ENCODE results near the gene SHCBP1L.

The SHCBP1L gene

GRCh38 chr1:182888736-182889531 lies 64.0 kb downstream of the SHCBP1L start:
- no peak for DNase-seq

- DNase-seq: no peak
These were observed 66.0 kb downstream of the SHCBP1L start for GRCh38 chr1:182886985-182887384.

GRCh38 chr1:182885591-182885990 lies 67.4 kb downstream of the SHCBP1L start:
- no peak for DNase-seq

GRCh38 chr1:182884872-182885271 lies 68.1 kb downstream of the SHCBP1L start:
- DNase-seq: no peak

GRCh38 chr1:182877842-182878241 lies 75.1 kb downstream of the SHCBP1L start:
- no peak for DNase-seq

- DNase-seq: no peak
These were observed 75.6 kb downstream of the SHCBP1L start for GRCh38 chr1:182877331-182877730.

- DNase-seq: no peak
These were observed 77.1 kb downstream of the SHCBP1L start for GRCh38 chr1:182875889-182876288.

- DNase-seq: no peak
These were observed 80.1 kb downstream of the SHCBP1L start for GRCh38 chr1:182872881-182873280.

GRCh38 chr1:182869241-182869666 lies 83.7 kb downstream of the SHCBP1L start:
- no peak for DNase-seq

GRCh38 chr1:182867861-182868260 lies 85.1 kb downstream of the SHCBP1L start:
- DNase-seq: no peak

- DNase-seq: no peak
These were observed 89.0 kb downstream of the SHCBP1L start for GRCh38 chr1:182863940-182864339.

- DNase-seq: no peak
These were observed 90.1 kb downstream of the SHCBP1L start for GRCh38 chr1:182862827-182863226.

- DNase-seq: no peak
These were observed 91.0 kb downstream of the SHCBP1L start for GRCh38 chr1:182861994-182862393.

GRCh38 chr1:182860658-182861057 lies 92.3 kb downstream of the SHCBP1L start:
- no peak for DNase-seq

GRCh38 chr1:182857212-182857611 lies 95.8 kb downstream of the SHCBP1L start:
- DNase-seq: no peak

- DNase-seq: no peak
These were observed 97.1 kb downstream of the SHCBP1L start for GRCh38 chr1:182855911-182856310.

GRCh38 chr1:182851825-182852224 lies 101.1 kb downstream of the SHCBP1L start:
- DNase-seq: no peak

- DNase-seq: no peak
These were observed 102.6 kb downstream of the SHCBP1L start for GRCh38 chr1:182850319-182850718.

Measured in stimulated activated CD4-positive, alpha-beta T cell treated with anti-CD3 and anti-CD28 coated beads, Interleukin-4, amount 100 ng/mL, for 1 hour (primary cell).